Endothelial cell of umbilical vein (primary cell): Measurements from ENCODE around the gene MAN2B2. TPM values are rescaled to one million over a fixed set of nuclear protein-coding genes. Genes with fewer than 3 reads are reported as not detected.
"Not testable (repeated sequence)": the region's sequence is repeated elsewhere in the genome, so short reads cannot be mapped to it uniquely, and the experiment has no call there.

Experiments used
- BruUV-seq: library from RNA; stranded (reverse); fragments of 400-500 nt; replicated peaks from 2 replicates; lab custom pipeline; 2021; lab: Mats Ljungman, UMichigan
- CTCF ChIA-PET: fragments of 300-600, 350-600 bp; sonication (Branson Sonifier 250); formaldehyde crosslinking; loops from one replicate; lab custom pipeline; 2021; ENCODE audit warnings: antibody characterized with exemption, inconsistent platforms; lab: Charles Lee
- POLR2A ChIA-PET: fragments of 300-600, 350-600 bp; sonication (Branson Sonifier 250); formaldehyde crosslinking; loops from one replicate; lab custom pipeline; 2021; ENCODE audit warnings: antibody characterized with exemption, inconsistent platforms; lab: Charles Lee
- DNase-seq: peaks from one replicate; pipeline ENCODE4 v3.0.0-alpha.2; 2011; ENCODE audit warnings: low read depth, low spot score
- FAIRE-seq: peaks from 2 replicates; lab custom pipeline; 2011; peaks lifted over from hg19 to GRCh38; lab: Jason Lieb, UNC
- H2AFZ ChIP-seq: 2 replicates; pipeline ENCODE4 v1.6.0; 2012; ENCODE audit warnings: low read depth, low read length, control low read depth, inconsistent platforms
- H3K27ac ChIP-seq: 2 replicates; pipeline ENCODE4 v1.5.1; 2011; ENCODE audit warnings: low read depth, mild to moderate bottlenecking, control low read depth, low read length, moderate library complexity; ENCODE audit not compliant: insufficient read depth
- H3K27me3 ChIP-seq, 2 experiments: 2 replicates each; pipeline versions ENCODE4 v1.6.0 to v1.6.1; 2011; ENCODE audit warnings: low read length in 2 of 2, mixed read lengths in 1 of 2; ENCODE audit not compliant: control insufficient read depth in 2 of 2, insufficient read depth in 2 of 2
- H3K36me3 ChIP-seq, 2 experiments: 2 replicates in 1 of 2; 3 replicates in 1 of 2; pipeline ENCODE4 v1.5.1; 2011; ENCODE audit warnings: low read length in 2 of 2, mild to moderate bottlenecking in 1 of 2, moderate library complexity in 1 of 2; ENCODE audit not compliant: control insufficient read depth in 2 of 2, insufficient read depth in 2 of 2; ENCODE audit errors: extremely low read depth in 1 of 2
- H3K4me1 ChIP-seq: 3 replicates; pipeline ENCODE4 v1.5.1; 2011; ENCODE audit warnings: mild to moderate bottlenecking, low read length; ENCODE audit not compliant: control insufficient read depth, insufficient read depth; ENCODE audit errors: extremely low read depth
- H3K4me2 ChIP-seq: 2 replicates; pipeline ENCODE4 v1.6.1; 2011; ENCODE audit warnings: low read length, control low read depth, mixed read lengths; ENCODE audit not compliant: insufficient read depth
- H3K4me3 ChIP-seq, 3 experiments: fragments of 200-600 bp in 1 of 3; sonication (generic), shearing (Covaris generic) in 1 of 3; replicated peaks in 1 of 3; 2 replicates each; pipeline ENCODE4 v1.5.1; 2011 to 2016; ENCODE audit warnings: control low read depth in 3 of 3, low read length in 3 of 3, mild to moderate bottlenecking in 2 of 3, inconsistent platforms in 1 of 3, low read depth in 1 of 3, moderate library complexity in 1 of 3; ENCODE audit not compliant: insufficient read depth in 1 of 3
- H3K79me2 ChIP-seq: 2 replicates; pipeline ENCODE4 v1.6.0; 2012; ENCODE audit warnings: low read length, inconsistent platforms; ENCODE audit not compliant: control insufficient read depth, insufficient read depth
- H3K9ac ChIP-seq: replicated peaks from 2 replicates; pipeline ENCODE3; 2011; ENCODE audit warnings: low read length, control low read depth; ENCODE audit not compliant: insufficient read depth; ENCODE audit errors: extremely low read depth
- H3K9me1 ChIP-seq: replicated peaks from 3 replicates; pipeline ENCODE4 v1.6.0; 2011; ENCODE audit warnings: mild to moderate bottlenecking, low read length; ENCODE audit not compliant: control insufficient read depth, insufficient read depth; ENCODE audit errors: extremely low read depth
- H3K9me3 ChIP-seq: replicated peaks from 2 replicates; pipeline ENCODE4 v1.5.1; 2012; ENCODE audit warnings: low read length, inconsistent platforms; ENCODE audit not compliant: control insufficient read depth, insufficient read depth
- H4K20me1 ChIP-seq: replicated peaks from 2 replicates; pipeline ENCODE3; 2011; ENCODE audit warnings: mild to moderate bottlenecking, low read length; ENCODE audit not compliant: control insufficient read depth, insufficient read depth; ENCODE audit errors: extremely low read depth
- CTCF ChIP-seq, 2 donors: IDR thresholded peaks; 1 replicate in 1 of 2; 2 replicates in 1 of 2; pipeline ENCODE4 v1.5.1; 2011; ENCODE audit warnings: low read length in 2 of 2, mild to moderate bottlenecking in 2 of 2, moderate library complexity in 2 of 2, control low read depth in 1 of 2, inconsistent platforms in 1 of 2, low read depth in 1 of 2; ENCODE audit not compliant: insufficient read depth in 1 of 2; ENCODE audit errors: extremely low read depth in 1 of 2
- EZH2 ChIP-seq: IDR thresholded peaks from 2 replicates; pipeline ENCODE4 v1.6.1; 2012; ENCODE audit warnings: borderline replicate concordance, low read depth, mild to moderate bottlenecking, moderate library complexity, low read length, inconsistent platforms; ENCODE audit not compliant: severe bottlenecking
- JUN ChIP-seq: IDR thresholded peaks from 2 replicates; pipeline ENCODE4 v1.6.1; 2011; ENCODE audit warnings: borderline replicate concordance, low read depth; ENCODE audit not compliant: insufficient read length, insufficient read depth
- MAX ChIP-seq: IDR thresholded peaks from 2 replicates; pipeline ENCODE4 v1.6.1; 2011; ENCODE audit not compliant: insufficient read depth, insufficient read length
- MYC ChIP-seq: IDR thresholded peaks from one replicate; pipeline ENCODE4 v1.6.1; 2011; ENCODE audit warnings: mild to moderate bottlenecking, low read depth, low read length
- POLR2A ChIP-seq: IDR thresholded peaks from 2 replicates; pipeline ENCODE4 v1.6.1; 2012; ENCODE audit warnings: low read depth, mild to moderate bottlenecking, control low read depth, low read length
- dilution Hi-C: fragments of 300-500 bp; cut with MboI; formaldehyde crosslinking; loops from one replicate; pipeline ENCODE4 v1.15.0; 2019; ENCODE audit warnings: low sequenced_read_pairs; ENCODE audit not compliant: extremely low pct_ligation_motif_present
- intact Hi-C: fragments of 100-400 bp; cut with micrococcal nuclease; formaldehyde crosslinking; loops from one replicate; pipeline ENCODE4 v1.10.0; 2022
- polyA plus RNA-seq, 4 experiments: library from polyadenylated mRNA; depleted of rRNA in 3 of 4; stranded (reverse) in 3 of 4; unstranded in 1 of 4; fragments of >200 nt; gene quantifications; 2 replicates each; pipeline versions ENCODE4 v1.2.1 to v1.2.3, GENCODE V29; 2011 to 2012; ENCODE audit warnings: missing spikeins in 1 of 4
- total RNA-seq: library from RNA; stranded (reverse); gene quantifications from 2 replicates; pipeline ENCODE4 v1.2.3, GENCODE V29; 2021

The MAN2B2 gene
- total and polyA plus RNA-seq, 2 donors (not counting 3 experiments of a cell fraction or from before 2014, with no cell fraction given): 15.7 to 25.1 TPM

GRCh38 chr4:6655291-6655690 lies 80.3 kb downstream of the MAN2B2 start:
- H3K9ac ChIP-seq, FAIRE-seq, H3K79me2 ChIP-seq, DNase-seq, H2AFZ ChIP-seq, CTCF ChIA-PET, H3K4me3 ChIP-seq, H3K4me2 ChIP-seq, H3K9me3 ChIP-seq, H3K9me1 ChIP-seq, dilution Hi-C loops, H3K27ac ChIP-seq, H4K20me1 ChIP-seq, BruUV-seq, intact Hi-C loops, H3K4me1 ChIP-seq, H3K36me3 ChIP-seq, POLR2A ChIA-PET: not testable (repeated sequence)
- H3K27me3 ChIP-seq: peaks cover 0 to 13% of the 10 kb centered on the region in 2 experiments

- Histone ChIP-seq H2AFZ (no peak overlapping the region), H3K27me3 (peaks cover under 1 to 16% of the 10 kb centered on the region in 2 experiments), H3K4me1 (peaks cover 2% of the 10 kb centered on the region), H3K9me3 (no peaks in the 10 kb centered on the region), H3K9me1 (no peaks in the 10 kb centered on the region), H3K36me3 (no peaks in the 10 kb centered on the region), H3K4me3 (no peak overlapping the region), H3K4me2 (no peak overlapping the region), H3K27ac (no peak overlapping the region), H3K79me2 (no peaks in the 10 kb centered on the region), H3K9ac (no peak overlapping the region), H4K20me1 (no peaks in the 10 kb centered on the region)
- ChIA-PET CTCF (interaction anchor here (0.6 to 1.5 kb wide), 2 partner anchors 14 to 107 kb away, joined by 3 to 4 read pairs; no protein-coding TSS in a partner anchor), POLR2A (no interaction called here)
- DNase-seq (no peak), FAIRE-seq (no peak)
- no TSS peak for BruUV-seq
- intact Hi-C loops: no loop called here
- TF ChIP-seq MYC (no peak), EZH2 (no peak), JUN (no peak), MAX (no peak), POLR2A (no peak), CTCF (IDR thresholded peaks at IDR 0.05; ENCODE audit: extremely low read depth in 1 of 2, insufficient read depth in 1 of 2, low read depth in 1 of 2, low read length in 2 of 2) (no peak)
- dilution Hi-C loops: no loop called here
Measured at GRCh38 chr4:6655924-6656323, 80.9 kb downstream of the MAN2B2 start.
